Cardiac muscle cell (in vitro differentiated cells and primary cell): ENCODE data around the gene BORCS5. TPM values are rescaled to one million over a fixed set of nuclear protein-coding genes. Genes with fewer than 3 reads are reported as not detected.
"Not testable (repeated sequence)": the region's sequence is repeated elsewhere in the genome, so short reads cannot be mapped to it uniquely, and the experiment has no call there.

Experiments used
- DNase-seq, 2 donors: peaks; one replicate each; pipeline versions ENCODE4 v3.0.0 to v3.0.0-alpha.2; 2010 to 2017; ENCODE audit warnings: low read depth in 1 of 2, low spot score in 1 of 2
- H3K27ac ChIP-seq: fragments of 200-600 bp; sonication (generic); 2 replicates; pipeline ENCODE4 v1.5.1; 2016
- H3K27me3 ChIP-seq: fragments of 200-600 bp; sonication (generic); 2 replicates; pipeline ENCODE4 v1.6.0; 2016; ENCODE audit warnings: control low read depth
- H3K36me3 ChIP-seq: fragments of 200-600 bp; sonication (generic); 2 replicates; pipeline ENCODE4 v1.5.1; 2016; ENCODE audit warnings: control low read depth
- H3K4me1 ChIP-seq: fragments of 200-600 bp; sonication (generic); 2 replicates; pipeline ENCODE4 v1.8.1; 2017; ENCODE audit warnings: low read depth, mild to moderate bottlenecking, mixed run types
- H3K4me3 ChIP-seq: fragments of 200-600 bp; sonication (generic); 2 replicates; pipeline ENCODE4 v1.5.1; 2016; ENCODE audit warnings: mild to moderate bottlenecking
- H3K9me3 ChIP-seq: fragments of 200-600 bp; sonication (generic); 2 replicates; pipeline ENCODE4 v1.5.1; 2017; ENCODE audit warnings: low read depth, mild to moderate bottlenecking, control low read depth
- CTCF ChIP-seq: IDR thresholded peaks from 2 replicates; pipeline ENCODE4 v1.5.1; 2012; ENCODE audit warnings: low read depth, mild to moderate bottlenecking, low read length
- polyA plus RNA-seq: library from polyadenylated mRNA; unstranded; fragments of >200 nt; fragmentation: Nextera tagmentation; extraction: Ambion mirVana; gene quantifications from 2 replicates; pipeline ENCODE4 v1.2.1, GENCODE V29; 2016
- total RNA-seq: library from RNA; depleted of rRNA; stranded (reverse); fragments of >200 nt; gene quantifications from 2 replicates; pipeline ENCODE4 v1.2.3, GENCODE V29; 2016

Gene BORCS5
- 9.2 and 10.9 TPM in 2 replicates for total RNA-seq
- 17.3 and 29.7 TPM in 2 replicates for polyA plus RNA-seq

- Histone ChIP-seq H3K9me3 (no peaks in the 10 kb centered on the region), H3K27me3 (no peaks in the 10 kb centered on the region), H3K27ac (peak within 1 kb of the TSS; percentile 83), H3K4me1 (peaks cover 8% of the 10 kb centered on the region), H3K36me3 (no peaks in the 10 kb centered on the region), H3K4me3 (peak within 1 kb of the TSS; percentile 73)
- DNase-seq, result peak; percentile 94 to 96
- peak; percentile 35 for TF ChIP-seq CTCF
These were observed at the start of gene BORCS5 for GRCh38 chr12:12356896-12357718. Gene BORCS5, plus strand, starts transcription at chr12:12357078. Its CDS starts 374 bp downstream, at chr12:12357452.

- not testable (repeated sequence) for H3K4me1 ChIP-seq, H3K4me3 ChIP-seq, H3K27ac ChIP-seq, DNase-seq, H3K27me3 ChIP-seq, H3K9me3 ChIP-seq, H3K36me3 ChIP-seq
These were observed 46.2 kb upstream of the BORCS5 start for GRCh38 chr12:12310695-12311094.

GRCh38 chr12:12315838-12316237, 41.0 kb upstream of the BORCS5 start:
- no peak for TF ChIP-seq CTCF
- Histone ChIP-seq H3K9me3 (no peaks in the 10 kb centered on the region), H3K4me3 (no peak overlapping the region), H3K27me3 (no peaks in the 10 kb centered on the region), H3K27ac (no peak overlapping the region), H3K36me3 (no peaks in the 10 kb centered on the region), H3K4me1 (no peaks in the 10 kb centered on the region)
- no peak for DNase-seq

GRCh38 chr12:12319451-12320183, 37.3 kb upstream of the BORCS5 start:
- H3K27me3 ChIP-seq, result no peaks in the 10 kb centered on the region
- DNase-seq, result peak in 1 of 2 donors; percentile 32
- no peak for TF ChIP-seq CTCF
- no peaks in the 10 kb centered on the region for H3K4me1 ChIP-seq
- H3K27ac ChIP-seq, result no peak overlapping the region
- no peaks in the 10 kb centered on the region for H3K9me3 ChIP-seq
- H3K4me3 ChIP-seq, result no peak overlapping the region
- no peaks in the 10 kb centered on the region for H3K36me3 ChIP-seq

GRCh38 chr12:12323118-12323517, 33.8 kb upstream of the BORCS5 start:
- TF ChIP-seq CTCF, result no peak
- Histone ChIP-seq H3K9me3 (no peaks in the 10 kb centered on the region), H3K27ac (no peak overlapping the region)

GRCh38 chr12:12323591-12323990, 33.3 kb upstream of the BORCS5 start:
- H3K4me3 ChIP-seq, result no peak overlapping the region
- no peaks in the 10 kb centered on the region for H3K4me1 ChIP-seq
- DNase-seq, result no peak
- no peaks in the 10 kb centered on the region for H3K36me3 ChIP-seq
- TF ChIP-seq CTCF, result no peak
- H3K9me3 ChIP-seq, result no peaks in the 10 kb centered on the region
- no peak overlapping the region for H3K27ac ChIP-seq
- no peaks in the 10 kb centered on the region for H3K27me3 ChIP-seq

More at GRCh38 chr12:12323118-12323517, 33.8 kb upstream of the BORCS5 start:
- no peaks in the 10 kb centered on the region for H3K36me3 ChIP-seq
- no peaks in the 10 kb centered on the region for H3K27me3 ChIP-seq
- no peak overlapping the region for H3K4me3 ChIP-seq
- no peak for DNase-seq
- no peaks in the 10 kb centered on the region for H3K4me1 ChIP-seq
